KMS-11 (cell line): Measurements from ENCODE around the gene MCTP2.

ENCODE experiments used
- H2AFZ ChIP-seq: fragments of 200-600 bp; sonication (generic); 2 replicates; pipeline ENCODE4 v1.6.1; 2016; ENCODE audit warnings: antibody characterized with exemption, mixed run types, low read depth
- H3K27ac ChIP-seq: fragments of 200-600 bp; sonication (generic); 2 replicates; pipeline ENCODE4 v1.6.1; 2016; ENCODE audit warnings: mild to moderate bottlenecking, mixed run types
- H3K27me3 ChIP-seq: fragments of 200-600 bp; sonication (generic); 2 replicates; pipeline ENCODE4 v1.6.1; 2017; ENCODE audit warnings: mild to moderate bottlenecking, low read depth, mixed run types, moderate library complexity; ENCODE audit not compliant: insufficient read depth
- H3K36me3 ChIP-seq: fragments of 200-600 bp; sonication (generic); 2 replicates; pipeline ENCODE4 v1.6.1; 2017; ENCODE audit warnings: mild to moderate bottlenecking, mixed run types; ENCODE audit not compliant: insufficient read depth
- H3K4me1 ChIP-seq: fragments of 200-600 bp; sonication (generic); 2 replicates; pipeline ENCODE4 v1.6.1; 2016; ENCODE audit warnings: mild to moderate bottlenecking, low read depth, mixed run types; ENCODE audit not compliant: poor library complexity, severe bottlenecking
- H3K4me2 ChIP-seq: fragments of 200-600 bp; sonication (generic); 2 replicates; pipeline ENCODE4 v1.7.0; 2016; ENCODE audit warnings: mild to moderate bottlenecking, mixed run types
- H3K4me3 ChIP-seq: fragments of 200-600 bp; sonication (generic); IDR thresholded peaks from 2 replicates; pipeline ENCODE4 v1.6.1; 2017; ENCODE audit warnings: low read depth, low read length, mixed read lengths; ENCODE audit not compliant: insufficient read depth
- H3K79me2 ChIP-seq: fragments of 200-600 bp; sonication (generic); 2 replicates; pipeline ENCODE4 v1.6.1; 2016; ENCODE audit warnings: low read depth, mixed run types; ENCODE audit not compliant: insufficient read depth
- H3K9ac ChIP-seq: fragments of 200-600 bp; sonication (generic); 2 replicates; pipeline ENCODE4 v1.6.1; 2016; ENCODE audit warnings: mild to moderate bottlenecking, mixed run types
- H4K20me1 ChIP-seq: fragments of 200-600 bp; sonication (generic); 2 replicates; pipeline ENCODE4 v1.6.1; 2016; ENCODE audit warnings: mild to moderate bottlenecking, mixed run types; ENCODE audit not compliant: insufficient read depth
- TF ChIP-seq, protein P1 (sequence below): fragments of 200-600 bp; sonication (generic); conservative IDR thresholded peaks from 2 replicates; pipeline ENCODE4 v1.6.1; 2017; ENCODE audit warnings: low read depth, mild to moderate bottlenecking, antibody characterized with exemption, low read length, moderate library complexity, mixed read lengths

The MCTP2 gene

GRCh38 chr15:94297558-94297957, 66.2 kb downstream of the MCTP2 start:
- no peak overlapping the region for H3K9ac ChIP-seq

GRCh38 chr15:94298364-94298763, 67.0 kb downstream of the MCTP2 start:
- no peaks in the 10 kb centered on the region for H3K4me1 ChIP-seq
- no peak overlapping the region for H3K27ac ChIP-seq
- TF ChIP-seq, protein P1, sequence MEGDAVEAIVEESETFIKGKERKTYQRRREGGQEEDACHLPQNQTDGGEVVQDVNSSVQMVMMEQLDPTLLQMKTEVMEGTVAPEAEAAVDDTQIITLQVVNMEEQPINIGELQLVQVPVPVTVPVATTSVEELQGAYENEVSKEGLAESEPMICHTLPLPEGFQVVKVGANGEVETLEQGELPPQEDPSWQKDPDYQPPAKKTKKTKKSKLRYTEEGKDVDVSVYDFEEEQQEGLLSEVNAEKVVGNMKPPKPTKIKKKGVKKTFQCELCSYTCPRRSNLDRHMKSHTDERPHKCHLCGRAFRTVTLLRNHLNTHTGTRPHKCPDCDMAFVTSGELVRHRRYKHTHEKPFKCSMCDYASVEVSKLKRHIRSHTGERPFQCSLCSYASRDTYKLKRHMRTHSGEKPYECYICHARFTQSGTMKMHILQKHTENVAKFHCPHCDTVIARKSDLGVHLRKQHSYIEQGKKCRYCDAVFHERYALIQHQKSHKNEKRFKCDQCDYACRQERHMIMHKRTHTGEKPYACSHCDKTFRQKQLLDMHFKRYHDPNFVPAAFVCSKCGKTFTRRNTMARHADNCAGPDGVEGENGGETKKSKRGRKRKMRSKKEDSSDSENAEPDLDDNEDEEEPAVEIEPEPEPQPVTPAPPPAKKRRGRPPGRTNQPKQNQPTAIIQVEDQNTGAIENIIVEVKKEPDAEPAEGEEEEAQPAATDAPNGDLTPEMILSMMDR: no peak

More at GRCh38 chr15:94297558-94297957, 66.2 kb downstream of the MCTP2 start:
- Histone ChIP-seq H3K27ac (no peak overlapping the region), H3K4me1 (no peaks in the 10 kb centered on the region), H3K36me3 (no peaks in the 10 kb centered on the region), H3K27me3 (no peaks in the 10 kb centered on the region), H3K4me2 (no peak overlapping the region), H2AFZ (no peak overlapping the region), H3K79me2 (no peaks in the 10 kb centered on the region), H4K20me1 (no peaks in the 10 kb centered on the region), H3K4me3 (no peak overlapping the region)
- TF ChIP-seq, protein P1: no peak

GRCh38 chr15:94300612-94301011, 69.3 kb downstream of the MCTP2 start:
- no peaks in the 10 kb centered on the region for H3K4me1 ChIP-seq
- H2AFZ ChIP-seq: no peak overlapping the region
- TF ChIP-seq, protein P1: no peak
- H3K27ac ChIP-seq: no peak overlapping the region
- H3K36me3 ChIP-seq: no peaks in the 10 kb centered on the region
- no peak overlapping the region for H3K4me2 ChIP-seq
- no peaks in the 10 kb centered on the region for H3K79me2 ChIP-seq
- H3K27me3 ChIP-seq: no peaks in the 10 kb centered on the region
- H4K20me1 ChIP-seq: no peaks in the 10 kb centered on the region
- no peak overlapping the region for H3K9ac ChIP-seq
- H3K4me3 ChIP-seq: no peak overlapping the region

More at GRCh38 chr15:94298364-94298763, 67.0 kb downstream of the MCTP2 start:
- no peaks in the 10 kb centered on the region for H4K20me1 ChIP-seq
- H3K9ac ChIP-seq: no peak overlapping the region
- H3K36me3 ChIP-seq: no peaks in the 10 kb centered on the region
- no peak overlapping the region for H3K4me3 ChIP-seq
- H3K79me2 ChIP-seq: no peaks in the 10 kb centered on the region
- no peak overlapping the region for H3K4me2 ChIP-seq
- no peaks in the 10 kb centered on the region for H3K27me3 ChIP-seq
- H2AFZ ChIP-seq: no peak overlapping the region

- no peaks in the 10 kb centered on the region for H3K36me3 ChIP-seq
- H3K9ac ChIP-seq: no peak overlapping the region
- no peak overlapping the region for H3K27ac ChIP-seq
- H3K27me3 ChIP-seq: no peaks in the 10 kb centered on the region
- no peak overlapping the region for H2AFZ ChIP-seq
- H3K79me2 ChIP-seq: no peaks in the 10 kb centered on the region
- no peak overlapping the region for H3K4me3 ChIP-seq
- TF ChIP-seq, protein P1: no peak
- no peaks in the 10 kb centered on the region for H4K20me1 ChIP-seq
- no peak overlapping the region for H3K4me2 ChIP-seq
- H3K4me1 ChIP-seq: no peaks in the 10 kb centered on the region
Observed at GRCh38 chr15:94305133-94305532, 73.8 kb downstream of the MCTP2 start.
